22Rv1 (cell line): ENCODE results near the gene FAM174B.

Experiments
- ZFX ChIP-seq: fragments of 450-650 bp; IDR thresholded peaks from 2 replicates; pipeline ENCODE4 v1.6.1; 2017; ENCODE audit warnings: antibody characterized with exemption, borderline replicate concordance
- TF ChIP-seq, protein P1 (sequence below): fragments of 450-650 bp; IDR thresholded peaks from 2 replicates; pipeline ENCODE4 v1.5.1; 2017; ENCODE audit warnings: mild to moderate bottlenecking

GRCh38 chr15:92569778-92570177 is 85.8 kb downstream of the FAM174B start:
- TF ChIP-seq, protein P1, sequence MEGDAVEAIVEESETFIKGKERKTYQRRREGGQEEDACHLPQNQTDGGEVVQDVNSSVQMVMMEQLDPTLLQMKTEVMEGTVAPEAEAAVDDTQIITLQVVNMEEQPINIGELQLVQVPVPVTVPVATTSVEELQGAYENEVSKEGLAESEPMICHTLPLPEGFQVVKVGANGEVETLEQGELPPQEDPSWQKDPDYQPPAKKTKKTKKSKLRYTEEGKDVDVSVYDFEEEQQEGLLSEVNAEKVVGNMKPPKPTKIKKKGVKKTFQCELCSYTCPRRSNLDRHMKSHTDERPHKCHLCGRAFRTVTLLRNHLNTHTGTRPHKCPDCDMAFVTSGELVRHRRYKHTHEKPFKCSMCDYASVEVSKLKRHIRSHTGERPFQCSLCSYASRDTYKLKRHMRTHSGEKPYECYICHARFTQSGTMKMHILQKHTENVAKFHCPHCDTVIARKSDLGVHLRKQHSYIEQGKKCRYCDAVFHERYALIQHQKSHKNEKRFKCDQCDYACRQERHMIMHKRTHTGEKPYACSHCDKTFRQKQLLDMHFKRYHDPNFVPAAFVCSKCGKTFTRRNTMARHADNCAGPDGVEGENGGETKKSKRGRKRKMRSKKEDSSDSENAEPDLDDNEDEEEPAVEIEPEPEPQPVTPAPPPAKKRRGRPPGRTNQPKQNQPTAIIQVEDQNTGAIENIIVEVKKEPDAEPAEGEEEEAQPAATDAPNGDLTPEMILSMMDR, result no peak
- no peak for TF ChIP-seq ZFX
